Epithelial cell of prostate (primary cell): Measurements from ENCODE around the gene RAMACL.

Experiments
- DNase-seq: peaks from one replicate; pipeline ENCODE4 v3.0.0-alpha.2; 2011; ENCODE audit warnings: low read depth, low spot score
- H3K27ac ChIP-seq: fragments of 450-650 bp; 2 replicates; pipeline ENCODE4 v1.5.1; 2017; ENCODE audit warnings: mild to moderate bottlenecking

RAMACL gene

DNA sequence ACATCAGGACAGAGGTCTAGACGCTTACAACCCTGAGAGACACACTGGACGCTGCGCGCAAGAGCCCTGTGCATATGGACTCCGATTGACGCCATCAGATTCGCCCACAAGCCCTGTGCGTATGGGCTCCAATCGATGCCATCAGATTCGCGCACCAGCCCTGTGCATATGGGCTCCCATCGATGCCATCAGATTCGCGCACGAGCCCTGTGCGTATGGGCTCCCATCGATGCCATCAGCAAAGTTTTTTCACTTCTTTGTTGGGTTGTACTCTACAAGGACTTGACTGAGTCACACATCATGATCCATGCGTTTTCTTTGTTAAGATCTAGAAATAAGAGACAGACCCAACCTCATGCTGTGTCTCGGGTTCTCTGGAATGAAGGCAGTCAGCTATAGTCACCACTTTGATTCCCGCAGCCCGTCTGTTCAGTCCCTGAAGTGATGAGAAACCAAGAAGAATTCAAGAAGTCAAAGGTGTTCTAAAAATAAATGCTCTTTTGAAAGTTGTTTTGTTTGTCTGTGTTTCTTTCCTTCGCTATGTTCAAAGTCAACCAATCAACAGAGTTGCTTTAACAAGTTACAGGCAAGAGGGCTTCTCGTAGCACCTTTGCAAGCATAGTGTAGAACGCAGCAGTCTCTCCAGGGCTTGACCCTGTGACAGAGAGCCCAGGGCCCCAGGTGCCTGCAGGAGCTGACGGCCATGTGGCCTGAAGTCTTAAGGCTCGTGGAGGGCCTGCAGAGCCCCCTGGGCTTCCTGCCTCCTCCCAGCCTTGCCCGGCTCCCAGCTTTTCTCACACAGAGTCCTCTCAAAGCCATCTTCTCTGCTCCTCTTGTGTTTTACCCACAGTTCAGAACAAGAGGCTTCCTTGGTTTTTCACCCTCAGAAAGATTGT is 32.6 kb upstream of the RAMACL start:
- no peak for DNase-seq
- peak overlapping the region; percentile 77 for H3K27ac ChIP-seq

DNA sequence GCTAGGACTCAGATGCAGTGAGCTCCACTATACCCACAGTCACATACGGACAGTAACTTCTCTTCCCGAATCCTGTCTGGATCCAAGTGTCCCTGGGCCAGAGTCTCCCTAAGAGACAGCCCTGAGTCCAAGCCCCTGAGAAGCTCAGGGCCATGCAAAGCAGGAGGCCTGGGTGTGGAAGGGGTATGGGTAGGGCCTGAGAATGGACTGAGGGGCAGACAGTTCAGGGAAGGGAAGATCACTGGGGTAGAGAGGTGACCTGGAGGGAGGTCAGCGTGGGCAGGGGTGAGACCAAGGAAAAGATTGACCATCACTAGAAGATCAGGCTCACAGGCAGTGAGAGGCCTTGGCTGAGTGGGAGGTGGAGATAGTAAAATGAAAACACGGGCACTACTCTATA is 31.8 kb upstream of the RAMACL start:
- no peak for DNase-seq
- H3K27ac ChIP-seq, result no peak overlapping the region

DNA sequence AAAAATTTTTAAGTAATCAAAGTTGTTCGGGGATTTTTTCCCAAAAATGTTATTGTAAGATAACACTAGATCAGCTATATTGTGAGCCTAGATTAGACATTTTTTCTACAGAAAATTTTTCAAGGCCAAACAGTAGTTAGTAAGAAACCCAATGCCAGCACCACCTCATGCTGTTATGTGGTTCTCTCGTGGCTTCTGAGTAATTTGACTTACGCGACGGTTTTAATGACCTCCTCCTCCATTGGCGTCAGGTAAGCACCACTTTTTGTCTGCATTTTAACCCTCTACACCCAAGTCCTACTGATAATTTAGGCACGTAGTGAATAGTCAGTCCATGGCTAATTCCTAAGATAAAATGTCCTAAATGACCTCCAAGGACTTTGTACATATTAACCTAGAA is 30.9 kb upstream of the RAMACL start:
- DNase-seq, result no peak
- H3K27ac ChIP-seq, result no peak overlapping the region

DNA sequence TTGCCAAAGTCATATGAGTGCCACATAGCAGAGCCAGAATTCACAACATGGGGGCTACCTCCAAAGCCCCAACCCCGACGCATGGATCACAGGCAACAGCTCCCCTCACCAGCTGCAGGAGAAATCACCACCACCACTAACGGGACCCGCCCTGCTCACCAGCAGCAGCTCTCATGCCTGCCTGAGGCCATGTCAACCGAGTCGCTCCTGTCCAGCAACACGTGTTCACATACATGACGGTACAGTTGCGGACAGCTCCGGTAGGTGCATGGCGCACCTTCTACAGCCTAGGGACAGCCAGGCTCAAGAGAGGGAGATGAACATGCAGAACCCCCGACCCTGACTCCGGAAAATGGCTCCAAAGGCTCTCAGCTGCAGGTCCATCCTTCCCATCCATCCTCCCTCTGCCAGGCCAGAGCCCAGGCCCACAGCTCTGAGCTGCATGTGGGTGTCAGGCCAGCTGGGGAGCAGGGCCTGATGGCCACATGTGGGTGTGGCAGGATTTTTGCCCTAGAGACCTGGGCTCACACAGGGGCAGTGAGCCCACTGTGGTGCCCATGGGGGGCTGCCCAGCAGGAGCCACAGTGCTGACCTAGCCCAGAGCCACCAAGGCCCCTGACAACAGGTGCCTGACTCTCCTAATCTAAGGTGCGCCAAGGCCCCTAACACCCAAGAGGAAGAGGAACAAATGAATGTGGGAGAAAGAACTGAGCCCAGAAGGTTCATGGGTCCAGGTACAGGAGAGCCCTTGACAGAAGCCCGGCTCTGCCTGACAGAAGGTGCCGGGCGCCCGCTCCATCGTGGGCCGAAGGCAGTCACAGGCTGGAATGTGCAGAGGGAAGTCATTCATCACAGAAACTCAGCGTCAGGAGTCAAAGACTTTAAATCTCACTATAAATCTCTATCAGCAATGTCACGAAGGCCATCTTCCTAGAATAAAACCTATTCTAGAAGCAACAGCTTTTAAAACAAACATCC is 30.1 kb upstream of the RAMACL start:
- DNase-seq, result no peak
- H3K27ac ChIP-seq, result no peak overlapping the region

- H3K27ac ChIP-seq, result no peak overlapping the region
- DNase-seq, result no peak
These were observed 28.7 kb upstream of the RAMACL start for GRCh38 chr6:166615059-166615770.

GRCh38 chr6:166614589-166614988 is 28.1 kb upstream of the RAMACL start:
- no peak overlapping the region for H3K27ac ChIP-seq
- no peak for DNase-seq

GRCh38 chr6:166614171-166614583 is 27.7 kb upstream of the RAMACL start:
- DNase-seq, result no peak
- H3K27ac ChIP-seq, result no peak overlapping the region

DNA sequence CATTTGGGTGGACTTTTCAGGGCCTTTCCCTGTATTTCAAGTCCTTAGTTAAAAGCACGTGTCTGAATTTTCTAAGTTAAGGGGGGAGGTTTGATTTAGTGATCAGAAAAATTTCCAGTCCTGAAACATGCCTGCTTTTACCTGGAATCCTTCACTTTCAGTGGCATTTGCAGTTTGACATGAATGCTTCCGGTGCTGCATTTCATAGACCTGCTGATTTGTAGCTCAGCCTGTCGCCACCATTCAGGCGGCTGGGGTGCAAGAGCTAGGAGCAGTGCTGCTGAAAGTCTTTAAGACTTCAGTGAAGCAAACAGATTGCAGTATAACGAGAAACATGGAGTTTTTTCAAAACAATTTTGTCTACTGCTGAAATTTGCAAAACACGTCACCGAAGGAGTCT is 26.5 kb upstream of the RAMACL start:
- no peak overlapping the region for H3K27ac ChIP-seq
- DNase-seq, result no peak

DNA sequence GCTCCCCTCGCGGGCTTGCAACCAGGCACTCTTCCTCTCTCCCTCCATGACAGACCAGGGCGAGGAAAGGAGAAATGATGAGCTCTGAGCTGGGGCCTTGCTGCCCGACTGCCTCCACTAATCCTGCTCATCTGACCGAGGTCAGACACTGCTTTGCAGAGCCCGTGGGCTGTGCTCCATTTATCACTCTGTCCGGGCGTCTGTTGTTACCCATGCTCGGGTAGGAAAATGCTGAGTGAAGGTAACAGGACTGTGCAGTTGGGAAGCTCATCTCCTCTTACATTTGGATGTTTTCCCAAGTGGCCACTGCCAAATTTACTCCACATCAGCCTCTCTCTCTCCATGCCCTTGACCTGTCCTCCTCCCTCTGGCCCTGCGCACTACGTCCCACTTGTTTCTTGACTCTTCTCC is 26.0 kb upstream of the RAMACL start:
- DNase-seq, result no peak
- H3K27ac ChIP-seq, result no peak overlapping the region

GRCh38 chr6:166611631-166612030 is 25.2 kb upstream of the RAMACL start:
- H3K27ac ChIP-seq, result no peak overlapping the region
- DNase-seq, result no peak

DNA sequence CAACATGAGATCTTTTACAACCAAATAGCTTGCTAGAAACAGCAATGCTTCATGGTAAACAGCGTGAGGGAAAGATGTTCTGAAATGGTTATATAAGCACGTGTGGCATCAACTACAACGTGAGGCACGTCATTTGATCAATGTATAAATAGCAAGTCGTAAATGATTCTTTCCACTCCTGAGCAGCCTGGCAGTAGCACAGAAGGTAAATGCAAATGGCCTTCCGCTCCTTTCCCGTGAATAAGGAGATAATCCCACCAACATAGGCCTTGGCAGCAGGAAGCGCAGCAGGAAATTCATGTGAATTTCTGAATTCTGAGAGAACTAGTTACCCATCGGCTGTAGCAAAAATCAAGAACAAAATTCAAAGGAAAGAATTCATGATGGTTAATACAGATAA is 23.6 kb upstream of the RAMACL start:
- no peak for DNase-seq
- no peak overlapping the region for H3K27ac ChIP-seq

DNA sequence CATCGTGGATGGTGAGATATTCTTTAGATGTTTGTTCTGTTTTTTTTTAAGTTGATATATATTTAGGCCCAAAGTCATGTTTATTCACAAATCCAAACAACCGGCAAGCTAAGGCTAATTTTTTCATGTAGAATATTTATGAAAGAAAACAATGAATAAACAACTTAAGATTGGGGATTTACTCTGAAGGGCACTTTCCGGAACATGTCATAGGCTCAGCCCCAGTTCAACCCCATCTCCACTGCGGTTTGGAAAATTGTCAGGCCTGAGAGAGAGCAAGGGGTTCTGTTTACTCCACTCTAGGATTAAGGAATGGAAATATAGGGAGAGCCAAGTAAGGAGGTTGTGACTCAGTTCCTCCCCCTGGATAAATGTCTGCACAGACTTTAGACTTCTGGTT is 22.3 kb upstream of the RAMACL start:
- no peak for DNase-seq
- H3K27ac ChIP-seq, result no peak overlapping the region

DNA sequence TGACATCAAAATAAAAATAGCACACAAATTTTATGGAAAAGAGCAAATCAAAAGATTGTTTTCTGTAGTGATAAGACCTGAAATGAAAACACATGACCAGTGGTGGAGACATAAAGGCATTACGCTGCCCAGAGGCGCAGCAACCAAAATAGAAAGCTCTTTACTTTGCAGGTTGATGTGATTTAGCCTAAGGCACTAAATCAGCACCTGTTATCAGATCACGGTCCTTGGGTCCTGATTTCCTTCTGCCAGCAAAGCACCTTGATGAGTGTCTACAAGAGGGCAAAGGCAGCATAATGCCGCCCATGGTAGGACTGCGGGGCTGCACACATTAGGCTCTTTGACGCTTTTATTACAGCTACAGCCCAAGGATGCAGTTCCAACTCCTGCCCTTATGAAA is 19.3 kb upstream of the RAMACL start:
- DNase-seq, result no peak
- H3K27ac ChIP-seq, result no peak overlapping the region

DNA sequence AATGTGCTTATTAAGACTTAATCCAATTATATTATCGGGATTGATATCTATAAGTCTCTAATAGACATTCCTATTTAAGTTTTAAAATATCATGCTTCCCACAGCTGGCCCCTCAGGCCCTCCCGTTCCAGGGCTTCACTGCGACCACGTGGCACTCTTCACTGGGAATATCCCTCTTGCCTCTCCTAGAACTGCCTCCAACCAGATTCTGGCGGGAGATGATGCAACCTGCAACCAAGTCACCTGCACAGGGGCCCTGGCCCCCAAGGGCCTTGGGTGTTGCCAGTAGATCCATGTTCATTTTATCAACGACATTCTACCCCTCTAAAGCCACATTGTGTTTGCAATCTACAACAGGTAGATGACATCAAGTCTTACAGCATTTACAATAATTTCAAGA is 18.4 kb upstream of the RAMACL start:
- DNase-seq, result no peak
- no peak overlapping the region for H3K27ac ChIP-seq

GRCh38 chr6:166604328-166604727 is 17.9 kb upstream of the RAMACL start:
- DNase-seq, result no peak
- no peak overlapping the region for H3K27ac ChIP-seq

DNA sequence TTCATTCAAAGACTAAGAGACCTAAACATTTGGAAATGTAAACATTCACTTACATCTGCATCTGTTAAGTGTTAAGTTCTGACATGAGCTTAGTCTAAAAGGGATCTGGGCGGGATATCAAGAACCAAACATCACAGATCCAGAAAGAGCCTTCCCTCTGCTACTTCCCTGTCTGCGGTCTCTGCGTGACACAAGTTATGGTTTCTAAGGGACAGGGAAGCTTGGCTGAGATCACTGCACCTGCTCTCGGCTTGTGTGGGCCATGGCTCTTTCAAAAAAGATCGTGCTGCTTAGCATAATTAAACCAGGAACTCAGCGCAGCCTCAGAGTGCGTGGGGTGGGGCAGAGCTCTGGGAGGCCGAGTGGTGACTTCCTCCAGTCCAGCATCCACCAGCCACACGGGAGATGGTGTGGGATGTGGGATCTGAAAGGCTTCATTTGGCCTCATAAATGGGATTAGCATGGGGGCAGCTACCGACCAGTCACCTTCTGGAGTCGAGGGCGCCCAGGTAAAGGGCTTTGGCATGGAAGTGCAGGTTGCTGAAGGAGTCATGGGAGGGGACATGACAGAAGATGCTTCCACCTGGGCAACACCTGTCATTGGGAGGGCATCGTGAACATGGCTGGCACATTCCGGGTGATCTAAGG is 16.7 kb upstream of the RAMACL start:
- H3K27ac ChIP-seq, result no peak overlapping the region
- no peak for DNase-seq

DNA sequence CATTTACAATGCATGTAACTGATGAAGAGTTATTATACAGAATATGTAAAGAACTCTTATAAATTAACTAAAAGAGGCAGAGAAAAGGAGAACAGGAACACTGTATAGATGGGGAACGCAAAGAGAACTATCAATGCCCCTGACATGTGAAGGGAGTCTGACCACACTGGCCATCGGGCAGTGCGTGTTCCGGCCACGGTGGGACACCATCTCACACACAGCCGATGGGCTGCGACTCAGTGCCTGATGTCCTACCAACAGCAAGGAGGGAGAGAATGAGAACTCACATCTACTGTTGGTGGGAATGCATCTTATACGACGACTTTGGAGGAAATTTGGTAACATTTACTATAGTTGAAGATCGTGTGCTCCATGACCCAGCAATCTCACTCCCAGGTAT is 15.5 kb upstream of the RAMACL start:
- H3K27ac ChIP-seq, result no peak overlapping the region

GRCh38 chr6:166600931-166601330 is 14.5 kb upstream of the RAMACL start:
- no peak overlapping the region for H3K27ac ChIP-seq
- no peak for DNase-seq

More for the DNA sequence above, 15.5 kb upstream of the RAMACL start:
- no peak for DNase-seq

DNA sequence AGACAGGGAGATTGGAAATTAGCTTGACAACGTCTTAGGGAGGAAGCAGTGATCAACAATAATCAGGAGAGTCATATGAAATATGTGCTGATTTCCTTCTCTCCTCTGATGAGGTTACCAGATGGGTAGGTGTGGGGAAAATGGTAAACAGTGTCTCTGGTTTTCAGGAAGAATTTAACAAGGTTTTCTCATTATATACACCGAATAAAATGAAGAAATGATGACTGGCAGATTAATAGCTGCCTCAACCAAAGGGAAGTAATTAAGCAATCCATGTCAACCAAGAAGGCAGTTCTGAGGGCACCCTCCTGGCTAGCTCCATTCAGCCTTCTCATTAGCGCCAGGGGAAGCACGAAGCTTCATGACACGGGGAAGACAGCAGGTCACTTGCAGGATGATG is 12.7 kb upstream of the RAMACL start:
- DNase-seq, result no peak
- H3K27ac ChIP-seq, result peak overlapping the region; percentile 21
